HG02678 (cell line): ENCODE results near the gene SLC35B4.
"Not testable (repeated sequence)": the region's sequence is repeated elsewhere in the genome, so short reads cannot be mapped to it uniquely, and the experiment has no call there.

Source experiments
- ATAC-seq: cut with Tn5 transposase; IDR thresholded peaks from one replicate; pipeline ENCODE4 v1.9.1; 2021; ENCODE audit warnings: mild to moderate bottlenecking, moderate library complexity; ENCODE audit not compliant: unreplicated experiment

Gene SLC35B4

GRCh38 chr7:134295982-134296381 lies 20.7 kb downstream of the SLC35B4 start:
- ATAC-seq = not testable (repeated sequence)

GRCh38 chr7:134293002-134293740 lies 23.6 kb downstream of the SLC35B4 start:
- peak; percentile 100 for ATAC-seq

GRCh38 chr7:134290286-134290685 lies 26.4 kb downstream of the SLC35B4 start:
- no peak for ATAC-seq

- ATAC-seq = no peak
These were observed 26.9 kb downstream of the SLC35B4 start for GRCh38 chr7:134289841-134290240.

- no peak for ATAC-seq
These were observed 27.3 kb downstream of the SLC35B4 start for GRCh38 chr7:134289423-134289822.

- no peak for ATAC-seq
These were observed 28.6 kb downstream of the SLC35B4 start for GRCh38 chr7:134287916-134288659.

GRCh38 chr7:134284952-134285351 lies 31.8 kb downstream of the SLC35B4 start:
- ATAC-seq = no peak

- no peak for ATAC-seq
These were observed 32.7 kb downstream of the SLC35B4 start for GRCh38 chr7:134284011-134284410.

GRCh38 chr7:134280508-134280907 lies 36.2 kb downstream of the SLC35B4 start:
- no peak for ATAC-seq

GRCh38 chr7:134279898-134280297 lies 36.8 kb downstream of the SLC35B4 start:
- no peak for ATAC-seq

- ATAC-seq = no peak
These were observed 37.4 kb downstream of the SLC35B4 start for GRCh38 chr7:134279336-134279735.

- no peak for ATAC-seq
These were observed 38.1 kb downstream of the SLC35B4 start for GRCh38 chr7:134278502-134279153.

- ATAC-seq = no peak
These were observed 39.8 kb downstream of the SLC35B4 start for GRCh38 chr7:134276951-134277350.

GRCh38 chr7:134262322-134262721 lies 54.4 kb downstream of the SLC35B4 start:
- ATAC-seq = no peak

- no peak for ATAC-seq
These were observed 60.9 kb downstream of the SLC35B4 start for GRCh38 chr7:134255814-134256213.

GRCh38 chr7:134254311-134254710 lies 62.4 kb downstream of the SLC35B4 start:
- ATAC-seq = no peak

GRCh38 chr7:134248196-134248595 lies 68.5 kb downstream of the SLC35B4 start:
- no peak for ATAC-seq

GRCh38 chr7:134246761-134247160 lies 70.0 kb downstream of the SLC35B4 start:
- ATAC-seq = no peak

GRCh38 chr7:134246347-134246746 lies 70.4 kb downstream of the SLC35B4 start:
- no peak for ATAC-seq

GRCh38 chr7:134245253-134245652 lies 71.5 kb downstream of the SLC35B4 start:
- ATAC-seq = peak; percentile 47
